ENCODE data around the gene THSD4.

The THSD4 gene

DNA sequence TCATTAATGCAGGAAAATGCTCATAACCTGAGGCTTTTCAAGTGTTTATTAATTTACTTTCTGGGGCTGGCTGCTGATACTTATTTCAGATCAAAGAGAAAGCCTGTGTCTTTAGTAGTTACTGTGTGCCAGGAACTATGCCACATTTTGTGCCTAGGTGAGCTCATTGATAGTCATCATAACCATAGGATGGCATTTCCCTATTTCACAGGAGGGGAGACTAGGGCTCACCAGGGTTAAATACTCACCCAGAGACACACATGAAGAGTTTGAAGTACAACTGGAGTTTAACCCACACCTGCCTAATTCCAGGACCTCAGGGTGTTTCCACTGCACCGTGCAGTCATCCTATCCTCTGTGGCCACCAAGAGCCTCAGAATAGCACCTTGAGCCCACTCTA lies 430.7 kb downstream of the THSD4 start:
- DNase-seq (no peak), ATAC-seq (no peak)

DNA sequence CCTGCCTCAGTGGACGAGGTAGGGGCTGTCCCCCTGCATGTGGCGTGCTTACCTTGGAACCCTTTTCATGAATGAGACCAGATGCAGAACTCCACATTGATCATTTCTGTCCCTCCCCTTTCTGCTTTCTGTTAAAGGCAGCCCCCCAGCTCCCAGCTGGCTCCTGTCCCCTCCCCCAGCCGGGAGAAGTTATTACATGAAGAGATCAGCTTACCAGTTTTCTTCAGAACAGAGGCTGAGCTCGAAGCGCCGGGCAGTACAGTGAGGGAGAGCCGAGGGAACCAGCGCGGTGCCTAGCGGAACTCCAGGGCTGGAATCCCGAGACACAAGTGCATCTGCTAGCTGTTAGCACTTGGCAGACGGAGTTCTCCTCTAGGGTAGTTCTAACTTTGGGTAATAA lies 431.7 kb downstream of the THSD4 start:
- no peak for DNase-seq
- ATAC-seq = no peak

DNA sequence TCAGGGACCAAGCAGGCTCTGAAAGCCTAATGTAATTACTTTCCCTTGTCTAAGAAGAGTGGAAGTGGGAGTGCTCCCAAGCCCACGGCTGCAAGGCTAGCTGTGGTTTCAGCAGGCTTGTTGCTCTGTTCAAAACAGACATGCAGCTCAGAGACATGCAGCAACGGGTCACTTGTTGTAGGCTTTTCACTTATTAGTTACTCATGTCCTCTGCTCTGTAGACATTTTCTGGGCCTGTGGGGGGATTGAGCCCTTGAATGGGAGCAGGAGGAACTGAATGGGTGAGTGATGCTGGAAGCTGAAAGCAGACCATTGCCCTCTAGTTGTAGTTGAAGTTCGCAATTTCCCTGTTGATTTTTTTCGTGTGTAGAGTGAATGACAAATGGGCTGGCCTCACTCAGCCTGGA lies 433.1 kb downstream of the THSD4 start:
- no peak for DNase-seq
- no peak for ATAC-seq

DNA sequence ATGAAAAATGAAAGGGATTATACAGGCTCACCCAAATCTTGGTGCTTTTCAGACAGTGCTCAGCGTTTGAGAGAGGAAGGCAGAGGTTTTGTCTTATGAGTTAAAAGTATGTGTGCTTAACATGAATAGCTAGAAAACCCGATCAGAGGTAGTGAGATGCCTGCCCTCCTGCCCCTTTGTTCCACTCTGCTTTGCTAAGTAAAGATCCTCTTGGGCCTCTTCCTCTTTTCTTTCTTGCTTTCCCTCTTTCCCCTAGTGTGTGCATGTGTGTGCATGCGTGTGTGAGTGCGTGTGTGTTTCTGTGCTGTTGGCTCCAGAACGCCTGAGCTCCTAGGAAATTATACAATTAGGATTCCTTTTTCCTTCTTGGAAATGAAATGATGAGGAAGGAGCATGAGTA lies 433.8 kb downstream of the THSD4 start:
- no peak for ATAC-seq

DNA sequence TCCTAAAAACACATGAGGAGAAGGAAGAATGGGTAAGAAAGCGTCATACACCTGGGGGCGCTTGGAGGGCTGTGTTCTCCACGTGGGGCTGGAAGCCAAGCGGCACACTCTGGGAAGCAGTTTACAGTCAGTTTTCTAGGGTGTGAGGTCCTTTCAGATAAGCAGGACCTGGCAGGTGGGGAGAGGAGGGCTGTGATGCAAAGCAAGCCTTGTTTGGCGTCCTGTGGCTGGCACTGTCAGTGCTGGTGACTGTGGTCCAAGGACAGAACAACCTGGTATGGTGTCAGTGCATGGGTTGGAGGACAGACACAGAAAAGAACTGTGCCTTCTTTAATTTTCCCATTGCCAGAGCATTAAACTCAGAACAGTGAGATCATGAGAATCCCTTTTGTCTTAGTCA lies 434.4 kb downstream of the THSD4 start:
- no peak for DNase-seq
- ATAC-seq = no peak

More for the DNA sequence above, 433.8 kb downstream of the THSD4 start:
- DNase-seq = no peak

DNA sequence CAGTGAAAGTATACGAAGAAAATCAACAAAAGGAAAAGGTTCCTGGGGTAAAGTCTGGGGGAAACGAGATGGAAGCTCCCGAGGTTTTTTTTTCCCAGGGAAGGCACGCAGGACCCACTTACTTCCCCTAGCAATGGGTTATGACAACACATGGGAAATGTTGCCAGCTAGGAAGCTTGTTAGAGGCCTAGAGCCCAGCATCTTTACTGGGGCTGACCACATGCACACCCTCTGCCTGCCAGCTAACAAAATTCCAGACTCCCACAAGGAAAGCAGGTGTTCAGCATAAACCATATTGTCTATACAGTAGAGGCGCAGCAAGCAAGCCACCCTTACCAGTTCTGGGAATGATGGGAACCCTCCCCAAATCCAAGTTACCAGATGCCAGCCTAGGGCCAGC lies 436.3 kb downstream of the THSD4 start:
- DNase-seq (no peak), ATAC-seq (no peak)

DNA sequence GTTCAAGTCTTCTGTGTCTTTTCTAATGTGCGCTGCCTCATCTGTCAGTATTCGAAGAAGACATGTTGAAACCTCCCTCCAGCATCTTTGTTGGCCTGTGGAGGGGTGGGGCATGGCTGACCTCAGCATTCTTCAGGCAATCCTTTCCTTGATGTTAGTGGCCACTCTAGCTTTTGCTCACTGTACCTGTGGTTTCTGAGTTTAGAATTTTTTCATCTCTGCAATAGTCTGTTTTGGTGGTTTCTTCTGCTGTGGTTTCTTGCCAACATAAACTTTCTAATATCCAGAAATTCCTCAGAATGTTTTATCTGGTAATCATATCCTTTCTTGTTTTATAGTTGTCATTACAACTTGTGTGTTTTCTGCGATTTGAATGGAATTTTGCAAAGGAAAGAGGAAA lies 443.8 kb downstream of the THSD4 start:
- ATAC-seq (no peak), DNase-seq (no peak)

DNA sequence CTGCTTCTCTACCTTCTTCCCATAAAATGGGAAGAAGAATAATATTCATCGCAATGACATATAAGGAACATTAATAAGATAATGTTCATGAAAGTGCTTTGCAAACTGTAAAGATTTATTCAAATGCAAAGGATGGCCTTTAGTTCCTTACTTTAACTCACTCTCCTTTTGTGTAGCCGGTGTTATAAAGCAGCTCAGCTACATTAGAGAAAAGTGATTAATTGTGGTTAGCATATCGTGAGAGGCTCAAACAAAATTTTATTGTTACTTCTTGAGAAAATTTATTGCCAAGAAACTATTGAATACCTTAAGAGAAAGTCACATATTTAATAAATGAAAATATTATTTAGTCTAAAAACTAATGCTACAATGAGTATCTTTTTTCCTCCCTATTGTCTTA lies 444.3 kb downstream of the THSD4 start:
- DNase-seq = no peak
- no peak for ATAC-seq

DNA sequence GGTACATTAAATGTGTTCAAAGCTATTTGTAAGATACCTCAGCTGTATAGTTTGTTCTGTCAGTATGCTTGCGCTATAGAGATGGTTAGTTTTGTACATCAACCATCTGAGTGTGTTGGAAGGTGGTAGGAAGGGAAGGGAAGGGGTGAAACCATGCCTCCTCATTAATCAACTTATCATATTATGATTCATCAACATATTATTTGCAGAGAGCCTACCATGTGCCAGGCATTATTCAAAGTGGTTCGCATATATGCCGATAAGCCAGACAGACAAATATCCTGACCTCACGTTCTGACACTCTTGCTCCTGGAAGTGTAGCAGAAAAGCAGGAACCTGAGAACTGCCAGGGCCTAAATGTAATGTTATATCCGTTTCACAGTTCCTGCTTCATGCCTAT lies 447.0 kb downstream of the THSD4 start:
- ATAC-seq (no peak), DNase-seq (no peak)

DNA sequence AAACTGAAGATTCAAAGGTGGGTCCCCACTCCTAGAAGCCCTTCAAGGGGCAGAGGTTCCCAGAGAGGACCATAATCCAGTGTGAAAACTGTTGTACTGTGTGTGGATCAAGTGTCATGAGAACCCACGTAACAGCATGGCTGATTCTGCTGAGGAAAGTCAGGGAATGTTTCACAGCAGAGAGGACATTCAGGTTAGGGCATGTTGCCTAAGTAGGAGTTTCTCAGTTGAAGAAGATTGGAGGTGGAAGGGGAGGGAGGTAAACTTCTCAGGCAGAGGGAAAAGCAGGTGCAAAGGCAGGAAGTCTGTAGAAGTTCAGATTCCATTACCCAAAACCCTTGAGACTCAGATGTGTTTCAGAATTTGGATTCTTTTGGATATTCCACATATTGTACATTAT lies 448.9 kb downstream of the THSD4 start:
- ATAC-seq (no peak), DNase-seq (no peak)

DNA sequence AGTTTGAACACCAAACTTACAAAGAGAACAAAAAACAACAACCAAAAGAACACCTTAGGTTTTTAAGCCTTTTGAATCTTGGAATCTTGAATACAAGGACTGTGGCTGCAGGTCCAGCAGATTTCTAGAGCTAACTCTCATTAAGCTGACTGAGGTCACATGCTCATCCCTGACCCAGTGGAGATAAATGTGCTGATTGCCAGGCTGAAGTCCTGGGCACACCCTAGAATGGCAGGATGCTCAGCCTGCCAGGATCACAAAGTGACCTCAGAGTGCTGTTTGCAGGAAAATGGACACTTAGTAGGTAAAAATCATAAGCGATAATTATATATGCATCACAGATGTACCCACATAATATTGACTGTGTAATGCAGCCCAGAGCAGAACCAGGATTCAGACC lies 449.7 kb downstream of the THSD4 start:
- DNase-seq (no peak), ATAC-seq (no peak)

DNA sequence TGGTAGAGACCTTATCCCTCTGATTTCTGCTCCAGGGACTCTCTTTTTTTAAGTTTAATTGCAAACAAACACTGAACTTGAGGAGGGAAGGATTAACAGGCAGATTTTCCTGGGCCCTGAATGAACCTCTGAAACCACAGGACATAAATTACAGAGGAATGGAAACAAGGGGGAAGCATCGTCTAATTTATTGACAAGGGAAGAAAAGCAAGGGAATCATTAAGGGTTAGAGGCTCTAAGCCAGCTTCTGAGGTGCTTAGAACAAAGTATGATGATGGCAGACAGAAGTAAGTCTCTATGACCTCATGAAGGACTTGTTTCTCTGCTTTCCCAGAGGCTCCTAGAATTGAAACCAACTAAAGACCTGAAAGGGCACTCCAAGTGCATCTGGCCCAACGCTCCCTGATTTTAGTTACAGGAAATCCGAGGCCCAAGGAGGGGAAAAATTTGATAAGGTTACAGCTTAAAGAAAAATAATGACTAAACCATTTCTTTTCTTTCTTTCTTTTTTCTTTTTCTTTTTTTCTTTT lies 450.4 kb downstream of the THSD4 start:
- DNase-seq = no peak
- ATAC-seq = no peak

DNA sequence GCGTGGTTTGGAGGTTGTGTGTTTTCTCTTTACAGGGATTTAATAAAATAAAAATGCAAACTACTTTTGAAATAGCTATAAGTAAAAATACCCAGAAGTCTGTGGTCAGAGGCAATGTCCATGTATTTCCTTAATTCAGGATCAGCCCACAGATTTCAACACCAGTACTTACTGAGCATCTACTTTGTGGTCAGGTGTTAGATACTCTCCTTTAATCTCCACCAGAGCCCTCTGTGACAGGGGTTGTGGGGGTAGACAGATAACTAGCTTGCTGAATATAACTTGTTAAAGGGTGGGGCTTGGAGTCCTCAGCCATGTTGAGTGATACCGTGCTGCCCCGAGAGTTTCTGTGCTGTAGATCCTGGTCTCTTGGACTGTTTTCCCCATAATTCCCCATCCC lies 451.0 kb downstream of the THSD4 start:
- DNase-seq = no peak
- no peak for ATAC-seq

DNA sequence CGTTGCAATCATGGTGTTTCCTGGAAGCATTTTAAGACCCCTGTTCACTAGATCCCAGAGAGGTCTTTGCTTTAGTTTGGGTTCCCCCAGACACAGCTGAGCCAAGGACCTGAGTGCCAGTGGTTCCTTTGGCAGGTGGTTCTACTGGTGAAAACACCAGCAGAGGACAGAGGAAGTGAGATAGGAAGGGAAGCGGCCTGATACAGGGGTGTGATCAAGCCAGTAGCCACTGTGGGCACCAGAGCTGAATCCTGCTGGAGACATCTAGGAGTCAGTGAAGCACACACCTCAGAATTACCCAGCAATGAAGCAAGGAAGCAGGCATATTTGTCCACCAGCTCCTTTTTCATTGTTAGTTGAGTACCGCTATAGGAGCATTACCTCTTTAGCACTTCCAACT lies 451.9 kb downstream of the THSD4 start:
- ATAC-seq = no peak
- no peak for DNase-seq

DNA sequence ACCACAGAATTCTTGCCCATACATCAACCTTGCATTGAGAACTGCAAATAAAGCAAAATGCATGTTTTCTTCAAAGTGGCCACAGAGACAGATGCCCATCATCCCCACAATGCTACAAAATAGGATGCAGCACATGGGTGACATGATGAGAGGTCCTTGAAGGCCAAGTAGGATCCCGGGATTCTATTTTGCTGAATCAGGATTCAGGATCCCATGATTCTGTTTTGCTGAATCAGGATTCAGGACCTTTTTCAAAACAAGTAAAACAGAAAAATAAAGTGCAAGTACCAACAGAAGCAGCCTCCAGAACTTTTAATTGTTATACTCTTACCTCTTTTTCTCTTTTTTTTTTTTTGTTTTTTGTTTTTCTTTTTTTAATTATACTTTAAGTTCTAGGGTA lies 453.0 kb downstream of the THSD4 start:
- no peak for DNase-seq
- ATAC-seq = no peak

DNA sequence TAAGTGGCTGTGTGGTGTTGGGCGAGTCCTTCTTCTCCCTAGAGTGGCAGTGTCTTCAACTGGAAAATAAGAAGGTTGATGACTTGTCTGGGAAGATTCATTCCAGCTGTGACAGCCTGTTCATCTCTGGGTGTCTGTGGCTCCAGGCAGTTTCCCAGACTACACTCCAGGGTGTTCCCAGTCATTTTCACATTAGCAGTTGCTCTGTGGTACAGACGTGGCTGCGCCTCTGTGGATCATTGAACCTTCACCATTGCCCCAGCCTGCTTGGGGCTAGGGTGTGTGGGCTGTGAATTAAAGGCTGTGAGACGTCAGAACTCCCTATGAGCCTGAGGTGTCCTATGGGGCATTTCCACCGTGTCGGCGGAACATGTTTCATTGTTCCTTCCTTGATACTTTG lies 455.5 kb downstream of the THSD4 start:
- no peak for DNase-seq

DNA sequence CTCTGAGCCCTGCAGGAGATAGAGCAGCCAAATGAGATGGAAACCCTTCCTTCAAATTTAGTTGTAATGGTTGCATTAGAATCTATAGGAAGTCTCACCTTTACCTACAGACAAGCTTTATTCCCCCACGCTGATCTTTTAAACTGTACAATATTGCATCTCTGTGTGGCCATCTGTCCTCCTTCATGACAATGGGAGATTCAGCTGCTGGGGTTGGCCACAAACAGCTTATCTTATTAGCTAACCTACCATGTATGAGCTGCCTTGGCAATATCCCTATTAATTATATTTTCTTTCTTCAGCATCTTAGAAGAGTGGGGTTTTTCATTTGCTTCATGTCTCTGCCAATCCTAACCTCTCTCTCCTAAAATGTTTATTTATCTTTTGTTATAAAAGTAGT lies 456.4 kb downstream of the THSD4 start:
- ATAC-seq (no peak), DNase-seq (no peak)

More for the DNA sequence above, 455.5 kb downstream of the THSD4 start:
- no peak for ATAC-seq

DNA sequence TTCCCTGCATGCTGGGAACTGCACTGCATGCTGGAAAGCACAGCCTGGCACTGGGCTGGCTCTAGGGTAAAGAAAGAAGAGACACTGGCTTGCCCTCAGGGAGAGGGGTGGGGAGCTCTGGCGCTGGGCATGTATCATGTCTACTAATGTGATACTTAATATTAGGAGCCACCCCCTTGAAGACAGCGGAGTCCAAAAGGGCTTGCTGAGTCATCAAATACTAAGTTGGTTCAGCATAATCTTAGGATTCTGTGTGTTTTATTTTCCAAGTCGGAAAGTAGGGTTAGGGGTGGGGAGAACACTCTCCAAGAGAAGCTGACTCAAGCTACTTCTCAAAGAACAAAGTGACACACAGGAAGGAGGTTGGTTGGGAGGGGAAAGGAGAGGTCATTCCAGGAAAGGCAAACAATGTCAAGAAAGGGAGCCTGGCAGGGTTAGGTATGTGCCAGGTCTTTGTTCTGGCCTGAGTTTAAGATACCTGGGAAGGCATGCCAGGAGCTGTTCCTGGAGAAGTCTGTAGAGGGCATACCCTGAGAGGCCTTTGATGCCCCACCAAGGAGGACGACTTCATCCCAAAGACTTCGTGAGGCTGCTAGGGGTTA lies 457.3 kb downstream of the THSD4 start:
- DNase-seq = no peak
- ATAC-seq = no peak

DNA sequence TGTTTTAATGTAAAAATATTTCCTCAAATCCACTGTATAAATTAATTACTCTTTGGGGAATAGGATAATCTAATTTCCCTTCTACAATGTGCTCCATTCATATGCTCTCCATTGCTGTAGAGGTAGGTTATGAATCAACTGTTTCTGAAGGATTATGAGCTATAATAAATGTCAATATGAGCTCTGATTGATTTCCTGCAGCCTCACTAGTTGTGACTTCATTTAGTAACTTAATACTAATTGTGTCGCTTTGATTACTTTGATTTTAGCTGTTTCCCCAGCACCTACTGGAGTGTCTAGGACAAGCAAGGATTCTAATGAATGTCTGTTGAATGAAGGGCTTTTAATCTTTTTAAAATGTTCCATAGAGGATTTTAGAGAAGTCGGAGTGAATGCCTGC lies 458.3 kb downstream of the THSD4 start:
- ATAC-seq = no peak
- no peak for DNase-seq

DNA sequence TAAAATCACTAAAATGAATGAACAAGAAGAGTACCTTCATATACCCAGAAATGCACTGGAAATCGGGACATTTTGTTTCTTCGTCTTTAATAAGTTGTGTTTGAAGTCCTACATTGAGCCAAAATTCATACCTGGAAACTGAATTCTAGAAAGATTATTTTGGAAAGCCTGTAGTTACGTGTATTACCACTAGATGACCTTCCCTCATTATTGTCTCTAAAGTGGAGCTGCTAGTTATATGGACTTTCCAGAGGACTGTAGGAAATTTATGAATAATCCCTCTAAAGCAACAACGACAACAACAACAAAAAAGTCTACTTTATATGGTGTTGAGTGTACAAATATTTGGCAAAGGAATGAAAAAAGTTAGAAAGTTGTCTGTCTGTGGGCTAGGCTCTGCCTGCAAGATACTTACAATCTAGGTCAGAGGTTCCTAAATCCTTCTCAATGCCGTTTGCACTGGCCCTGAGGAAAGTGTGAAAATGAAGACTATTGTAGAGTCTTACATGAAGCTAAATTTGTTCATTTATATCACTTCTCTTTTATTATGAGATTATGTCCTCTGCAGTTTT lies 460.3 kb downstream of the THSD4 start:
- DNase-seq (no peak), ATAC-seq (no peak)

DNA sequence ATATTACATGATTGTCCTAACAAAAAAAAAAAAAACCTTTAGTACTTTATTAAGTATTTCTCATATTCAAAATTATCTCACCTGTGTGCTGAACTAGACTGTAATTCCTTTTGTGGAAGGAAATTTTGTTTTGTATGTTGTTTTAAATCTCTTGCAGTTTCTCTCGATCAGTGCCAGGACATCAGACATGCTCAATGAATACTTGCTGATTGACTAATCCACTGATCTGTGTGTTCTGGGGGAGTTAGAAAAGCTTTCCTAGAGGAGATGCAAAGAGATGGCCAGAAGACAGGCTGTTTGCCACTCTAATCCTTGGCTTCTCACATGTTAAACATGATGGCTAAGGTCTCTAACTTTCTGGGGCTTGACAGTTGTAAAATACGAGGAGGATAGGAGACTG lies 461.8 kb downstream of the THSD4 start:
- DNase-seq (no peak), ATAC-seq (no peak)

DNA sequence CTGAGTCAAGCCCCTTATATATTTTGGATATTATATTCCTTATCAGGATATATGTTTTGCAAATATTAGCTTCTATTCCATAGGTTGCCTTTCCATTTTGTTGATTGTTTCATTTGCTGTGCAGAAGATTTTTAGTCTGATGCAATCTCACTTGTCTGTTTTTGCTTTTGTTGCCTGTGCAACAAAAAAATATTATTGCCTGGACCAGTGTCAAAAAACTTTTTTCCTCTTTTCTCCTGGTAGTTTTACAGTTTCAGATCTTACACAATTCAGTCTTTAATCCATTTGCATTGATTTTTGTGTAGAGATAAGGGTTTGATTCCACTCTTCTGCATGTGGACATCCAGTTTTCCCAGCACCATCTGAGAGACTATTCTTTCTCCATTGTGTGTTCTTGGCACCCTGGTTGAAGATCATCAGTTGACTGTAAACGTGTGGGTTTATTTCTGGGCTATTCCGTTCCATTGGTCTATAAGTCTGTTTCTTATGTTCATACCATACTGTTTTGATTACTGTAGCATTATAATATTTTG lies 466.2 kb downstream of the THSD4 start:
- no peak for DNase-seq
- no peak for ATAC-seq

DNA sequence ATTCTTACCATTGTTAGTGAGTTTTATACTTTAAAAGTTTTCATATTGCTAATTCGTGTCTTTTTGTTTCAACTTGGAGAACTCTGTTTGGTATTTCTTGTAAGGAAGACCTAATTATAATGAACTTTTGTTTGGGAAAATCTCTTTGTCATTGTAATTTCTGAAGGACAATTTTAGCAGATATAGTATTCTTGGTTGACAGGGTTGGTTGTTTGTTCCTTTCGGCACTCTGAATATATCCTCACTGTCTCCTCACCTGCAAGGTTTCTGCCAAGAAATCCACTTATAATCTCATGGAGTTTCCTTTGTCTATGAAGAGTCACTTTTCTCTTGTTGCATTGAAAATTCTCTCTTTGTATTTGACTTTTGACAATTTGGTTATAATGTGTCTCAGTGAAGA lies 469.9 kb downstream of the THSD4 start:
- DNase-seq (no peak), ATAC-seq (no peak)

DNA sequence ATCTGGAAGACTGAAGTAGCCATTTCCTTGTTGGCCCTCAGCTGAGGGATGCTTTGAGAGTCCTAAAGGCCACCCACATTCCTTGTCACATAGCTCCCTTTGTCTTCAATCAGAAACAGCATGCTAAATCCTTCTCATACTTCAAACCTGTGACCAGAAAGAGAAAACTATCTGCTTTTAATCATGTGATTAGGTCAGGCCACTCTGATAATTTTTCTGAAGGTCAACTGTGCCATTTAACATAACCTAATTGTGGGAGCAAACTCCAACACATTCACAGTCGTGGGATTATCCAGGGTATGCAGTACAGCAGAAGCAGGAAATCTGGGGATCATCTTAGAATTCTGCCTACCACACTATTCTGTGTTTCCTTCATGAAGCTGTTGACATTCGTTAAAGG lies 471.2 kb downstream of the THSD4 start:
- no peak for ATAC-seq
- no peak for DNase-seq
